GM21825 (cell line): ENCODE data around the gene DENND4C.
A peak's percentile ranks its signal among the peaks of the same experiment; 100 is the strongest.
"Not testable (repeated sequence)": the region's sequence is repeated elsewhere in the genome, so short reads cannot be mapped to it uniquely, and the experiment has no call there.

Experiments
- ATAC-seq: cut with Tn5 transposase; IDR thresholded peaks from one replicate; pipeline ENCODE4 v1.9.1; 2021; ENCODE audit warnings: mild to moderate bottlenecking, moderate library complexity; ENCODE audit not compliant: unreplicated experiment

DENND4C gene

DNA sequence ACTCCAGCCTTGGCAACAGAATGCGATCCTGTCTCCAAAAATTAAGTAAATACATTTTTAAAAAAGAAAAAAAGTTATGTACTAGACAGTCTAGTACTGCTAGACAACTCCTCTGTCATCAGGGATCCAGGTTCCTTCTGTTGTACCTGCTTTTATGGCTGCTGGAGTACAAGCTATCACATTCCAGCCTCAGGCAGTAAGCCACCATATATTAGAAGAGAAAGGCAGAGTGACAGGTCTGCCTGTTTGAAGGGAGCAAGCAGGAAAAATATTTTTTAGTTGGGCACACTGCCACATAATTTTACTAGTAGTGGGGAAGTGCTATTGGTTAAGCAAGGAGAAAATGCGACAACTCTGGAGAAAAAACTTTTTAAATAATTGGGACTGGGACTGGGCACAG is 138.6 kb downstream of the DENND4C start:
- ATAC-seq = no peak

- no peak for ATAC-seq
Observed at GRCh38 chr9:19371942-19372341, 141.4 kb downstream of the DENND4C start.

- ATAC-seq = no peak
Observed at GRCh38 chr9:19372567-19372966, 142.1 kb downstream of the DENND4C start.

DNA sequence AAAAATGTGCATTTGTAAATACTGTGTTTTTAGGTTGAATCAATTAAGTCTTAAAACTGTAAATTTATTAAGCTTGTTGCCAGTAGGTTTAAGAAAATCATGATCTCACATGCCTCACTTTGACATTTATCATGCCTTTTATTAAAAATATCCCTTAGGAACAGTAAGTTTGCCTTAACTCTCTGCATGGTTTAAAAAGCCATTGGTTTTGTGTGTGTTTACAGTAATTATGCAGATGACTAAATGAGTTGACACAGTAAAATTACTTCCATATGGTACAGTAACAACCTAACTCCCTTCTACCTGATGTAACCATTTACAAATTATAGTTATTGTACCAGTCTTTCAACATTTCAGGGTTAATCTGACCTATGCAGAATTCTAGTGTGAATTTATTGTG is 143.0 kb downstream of the DENND4C start:
- no peak for ATAC-seq

GRCh38 chr9:19375538-19375937 is 145.0 kb downstream of the DENND4C start:
- ATAC-seq = no peak

GRCh38 chr9:19376931-19377330 is 146.4 kb downstream of the DENND4C start:
- ATAC-seq = no peak

- no peak for ATAC-seq
Observed at GRCh38 chr9:19378164-19378563, 147.7 kb downstream of the DENND4C start.

GRCh38 chr9:19378647-19379046 is 148.2 kb downstream of the DENND4C start:
- no peak for ATAC-seq

DNA sequence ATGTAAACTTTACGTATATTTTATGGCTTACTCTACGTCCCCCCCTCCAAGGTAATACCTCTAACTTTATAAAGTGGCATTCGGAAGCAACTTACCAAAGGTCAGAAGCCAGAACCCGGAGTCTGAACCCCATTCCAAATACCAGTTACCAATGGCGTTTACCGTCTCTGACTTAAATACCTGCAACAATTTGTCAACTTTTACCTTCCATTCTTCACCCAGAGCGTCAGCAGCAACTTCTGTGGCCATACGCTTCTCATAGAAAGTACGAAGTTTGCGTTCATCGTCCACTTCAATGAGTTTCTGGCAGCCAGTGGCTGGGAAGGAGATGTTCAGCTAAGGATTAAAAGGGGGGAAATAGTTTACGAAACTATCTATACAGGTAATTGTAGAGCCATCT is 148.8 kb downstream of the DENND4C start:
- ATAC-seq = no peak

- ATAC-seq = peak; percentile 32
Observed at GRCh38 chr9:19379697-19380046, 149.2 kb downstream of the DENND4C start.

DNA sequence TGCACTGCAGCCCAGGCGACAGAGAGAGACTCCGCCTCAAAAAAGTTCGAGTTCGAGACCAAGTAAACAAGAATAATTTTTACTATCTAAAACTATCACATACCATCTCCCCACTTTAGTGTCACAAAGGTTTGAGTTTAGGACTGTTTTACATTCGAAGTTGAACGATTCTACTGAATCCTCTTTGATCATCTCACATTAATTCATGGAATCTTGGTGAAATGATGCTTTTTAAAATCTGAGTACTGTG is 150.3 kb downstream of the DENND4C start:
- no peak for ATAC-seq

DNA sequence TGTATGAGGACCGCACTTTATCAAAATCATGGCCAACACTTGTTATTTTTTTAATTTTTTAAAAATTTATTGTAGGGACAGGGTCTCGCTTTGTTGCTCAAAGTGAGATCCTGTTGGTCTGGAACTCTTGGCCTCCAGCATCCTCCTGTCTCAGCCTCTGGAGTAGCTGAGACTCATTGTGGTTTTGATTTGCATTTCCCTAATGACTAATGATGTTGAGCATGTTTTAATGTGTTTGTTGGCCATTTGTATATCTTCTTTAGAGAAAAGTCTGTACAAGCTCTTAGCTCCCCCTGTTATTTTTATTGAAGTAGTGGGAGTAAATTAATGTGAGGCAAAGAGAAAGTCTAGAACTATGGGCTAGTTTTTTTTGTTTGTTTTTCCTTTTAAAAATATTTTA is 151.2 kb downstream of the DENND4C start:
- ATAC-seq = no peak

GRCh38 chr9:19385212-19385611 is 154.7 kb downstream of the DENND4C start:
- not testable (repeated sequence) for ATAC-seq

DNA sequence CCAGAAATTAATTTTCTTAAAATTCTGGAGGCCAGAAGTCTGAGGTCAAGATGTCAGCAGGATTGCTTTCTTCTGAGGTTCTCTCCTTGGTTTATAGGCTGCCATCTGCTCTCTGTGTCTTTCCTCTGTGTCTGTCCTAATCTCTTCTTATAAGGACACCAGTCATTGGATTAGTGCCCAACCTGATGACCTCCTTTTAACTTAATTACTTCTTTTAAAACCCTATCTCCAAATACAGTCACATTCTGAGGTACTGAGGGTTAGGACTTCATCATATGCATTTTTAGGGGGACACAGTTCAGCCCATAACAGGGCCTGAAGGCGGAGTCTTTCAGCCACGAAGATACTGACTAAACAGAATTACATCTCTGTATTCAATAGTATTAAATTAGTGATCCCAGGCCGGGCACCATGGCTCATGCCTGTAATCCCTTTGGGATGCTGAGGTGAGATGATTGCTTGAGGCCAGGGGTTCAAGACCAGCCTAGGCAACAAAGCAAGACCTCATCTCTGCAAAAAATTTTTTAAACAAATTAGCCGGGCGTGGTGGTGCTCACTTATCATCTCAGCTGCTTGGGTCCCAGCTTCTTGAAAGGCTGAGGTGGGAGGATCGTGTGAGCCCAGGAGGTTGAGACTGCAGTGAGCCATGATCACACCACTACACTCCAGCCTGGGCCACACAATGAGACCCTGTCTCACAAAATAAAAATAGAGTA is 155.5 kb downstream of the DENND4C start:
- ATAC-seq = no peak

GRCh38 chr9:19386502-19387044 is 156.1 kb downstream of the DENND4C start:
- ATAC-seq = no peak

DNA sequence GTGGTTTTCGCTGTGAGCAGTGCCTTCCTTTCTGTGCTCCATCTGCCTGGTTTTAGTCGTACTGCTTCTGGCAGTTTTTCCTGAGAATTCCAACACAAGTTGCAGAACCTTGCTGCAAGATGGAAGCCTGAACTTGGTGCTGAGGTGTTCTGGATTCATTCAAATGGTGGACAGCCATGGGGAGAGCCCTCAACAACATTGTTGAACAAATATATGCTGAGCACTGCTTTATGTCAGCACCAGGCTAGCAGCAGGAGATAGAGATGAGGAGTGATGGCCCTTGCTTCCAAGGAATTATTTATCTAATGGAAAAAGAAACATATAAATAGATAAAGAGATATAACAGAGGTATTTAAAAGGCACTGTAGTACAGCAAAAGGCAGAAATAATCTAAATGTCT is 156.8 kb downstream of the DENND4C start:
- no peak for ATAC-seq

DNA sequence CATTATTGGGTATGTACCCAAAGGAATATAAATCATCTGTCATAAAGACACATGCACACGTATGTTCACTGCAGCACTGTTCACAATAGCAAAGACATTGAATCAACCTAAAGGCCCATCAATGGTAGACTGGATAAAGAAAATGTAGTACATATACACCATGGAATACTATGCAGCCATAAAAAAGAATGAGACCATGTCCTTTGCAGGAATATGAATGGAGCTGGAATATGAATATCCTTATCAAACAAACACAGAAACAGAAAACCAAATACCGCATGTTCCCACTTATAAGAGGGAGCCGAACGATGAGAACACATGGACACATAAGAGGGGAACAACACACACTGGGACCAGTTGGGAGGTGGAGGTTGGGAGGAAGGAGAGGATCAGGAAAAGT is 159.0 kb downstream of the DENND4C start:
- ATAC-seq = not testable (repeated sequence)

DNA sequence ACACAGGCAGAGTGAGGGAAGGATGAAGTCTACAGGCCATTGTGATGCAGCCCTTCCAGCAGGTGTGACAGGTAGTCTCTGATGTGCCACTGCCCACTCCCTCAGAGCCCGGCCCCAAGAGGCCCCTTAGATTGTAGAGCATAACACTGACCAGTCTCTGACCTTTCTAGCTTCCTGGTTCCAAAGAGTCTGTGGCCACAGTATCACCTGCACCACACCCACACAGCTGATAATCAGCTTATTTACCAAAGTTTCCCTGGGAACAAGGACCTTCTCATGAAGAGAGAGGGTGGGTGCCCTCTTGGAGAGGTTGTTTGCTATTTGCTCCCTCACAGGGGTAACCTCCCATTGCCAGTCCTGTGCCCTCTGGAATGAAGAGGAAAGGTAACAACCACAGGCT is 167.4 kb downstream of the DENND4C start:
- no peak for ATAC-seq

- ATAC-seq = not testable (repeated sequence)
Observed at GRCh38 chr9:19403231-19403630, 172.7 kb downstream of the DENND4C start.

- ATAC-seq = no peak
Observed at GRCh38 chr9:19404283-19405075, 174.0 kb downstream of the DENND4C start.

GRCh38 chr9:19405771-19406170 is 175.3 kb downstream of the DENND4C start:
- no peak for ATAC-seq

GRCh38 chr9:19408316-19408692 is 177.8 kb downstream of the DENND4C start:
- no peak for ATAC-seq
